ENCODE results near the gene HTATIP2. TPM values are rescaled to one million over a fixed set of nuclear protein-coding genes. Genes with fewer than 3 reads are reported as not detected.

HTATIP2 gene
- total and polyA plus RNA-seq, 9 of the 15 experiments (the other 6 are each of a cell fraction or from before 2014, with no cell fraction given): 48.3 to 90.9 (median 64.4) TPM

GRCh38 chr11:20387261-20388095 is 24.0 kb downstream of the HTATIP2 start, which contains the start of gene PRMT3 (continued):
- peak; percentile 84; the same call in 1 of the 2 replicates for TF ChIP-seq RREB1 (CRISPR knock-in tag; IDR thresholded peaks at IDR 0.05)
- TF ChIP-seq HOXB6 (CRISPR knock-in tag; IDR thresholded peaks at IDR 0.05; ENCODE audit: borderline replicate concordance): no peak
- TF ChIP-seq RFX5 (IDR thresholded peaks at IDR 0.05; ENCODE audit: low read depth, low read length): no peak
- no peak for TF ChIP-seq ZNF77 (CRISPR knock-in tag; IDR thresholded peaks at IDR 0.05)
- TF ChIP-seq BRD4 (IDR thresholded peaks at IDR 0.05): peak; percentile 70; the same call in 1 of the 2 replicates
- peak; percentile 80; the same call in 1 of the 2 replicates for TF ChIP-seq ZBTB26 (CRISPR knock-in tag; IDR thresholded peaks at IDR 0.05)
- TF ChIP-seq TAL1 (IDR thresholded peaks at IDR 0.05): no peak
- no peak; the same call in 1 of the 2 replicates for TF ChIP-seq ZBTB49 (CRISPR knock-in tag; IDR thresholded peaks at IDR 0.05; ENCODE audit: borderline replicate concordance)
- TF ChIP-seq SLC30A9 (CRISPR knock-in tag; IDR thresholded peaks at IDR 0.05): no peak
- peak; percentile 39 for TF ChIP-seq FOSL1 (tag; conservative IDR thresholded peaks at IDR 0.05)
- no peak; the same call in 1 of the 2 replicates for TF ChIP-seq LEF1 (IDR thresholded peaks at IDR 0.05)
- no peak for TF ChIP-seq NCOA6 (IDR thresholded peaks at IDR 0.05)
- no peak for TF ChIP-seq ZNF780A (CRISPR knock-in tag; IDR thresholded peaks at IDR 0.05)
- TF ChIP-seq PHF8 (IDR thresholded peaks at IDR 0.05; ENCODE audit: borderline replicate concordance, low read length): peak; percentile 90
- 0 out of 2 replicates have a peak, but pooled peaks have one; percentile 15 for TF ChIP-seq ZNF324 (CRISPR knock-in tag; IDR thresholded peaks at IDR 0.05)
- TF ChIP-seq U2AF2 (optimal IDR thresholded peaks at IDR 0.05; ENCODE audit: low read depth, low read length): no peak
- TF ChIP-seq SRSF7 (optimal IDR thresholded peaks at IDR 0.05; ENCODE audit: low read depth, low read length): no peak
- TF ChIP-seq BRF1 (IDR thresholded peaks at IDR 0.05; ENCODE audit: borderline replicate concordance, extremely low read depth, insufficient read length): no peak
- no peak for TF ChIP-seq SRSF9 (IDR thresholded peaks at IDR 0.05; ENCODE audit: borderline replicate concordance, low read depth, low read length)

Data from K562 (cell line).